ENCODE measurements around the gene LGR5.
"Not testable (repeated sequence)": the region's sequence is repeated elsewhere in the genome, so short reads cannot be mapped to it uniquely, and the experiment has no call there.

The LGR5 gene

DNA sequence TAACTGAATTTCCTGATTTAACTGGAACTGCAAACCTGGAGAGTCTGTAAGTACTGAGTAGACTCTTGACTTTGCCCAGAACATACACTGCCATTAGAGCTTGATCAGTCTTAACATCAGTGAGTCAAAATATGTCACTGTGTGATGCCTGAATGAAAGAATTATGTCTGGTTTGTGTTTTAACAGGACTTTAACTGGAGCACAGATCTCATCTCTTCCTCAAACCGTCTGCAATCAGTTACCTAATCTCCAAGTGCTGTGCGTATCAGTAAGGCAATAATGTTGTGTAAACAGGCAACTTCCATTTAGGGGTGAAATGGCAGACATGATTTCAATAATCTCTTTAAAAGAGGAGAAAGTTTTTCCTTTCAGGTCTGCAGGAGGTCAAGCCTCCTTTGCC is 127.1 kb downstream of the LGR5 start:
- Histone ChIP-seq H3K36me3 (ENCODE audit: control insufficient read depth, insufficient read depth, low read length) (no peaks in the 10 kb centered on the region), H3K27ac (ENCODE audit: low read depth, low read length) (no peak overlapping the region), H3K27me3 (ENCODE audit: control insufficient read depth, insufficient read depth, low read length) (no peaks in the 10 kb centered on the region), H3K9ac (ENCODE audit: low read length) (no peak overlapping the region), H3K4me3 (ENCODE audit: low read length) (no peak overlapping the region), H3K4me1 (ENCODE audit: control insufficient read depth, insufficient read depth, low read length) (no peaks in the 10 kb centered on the region)

DNA sequence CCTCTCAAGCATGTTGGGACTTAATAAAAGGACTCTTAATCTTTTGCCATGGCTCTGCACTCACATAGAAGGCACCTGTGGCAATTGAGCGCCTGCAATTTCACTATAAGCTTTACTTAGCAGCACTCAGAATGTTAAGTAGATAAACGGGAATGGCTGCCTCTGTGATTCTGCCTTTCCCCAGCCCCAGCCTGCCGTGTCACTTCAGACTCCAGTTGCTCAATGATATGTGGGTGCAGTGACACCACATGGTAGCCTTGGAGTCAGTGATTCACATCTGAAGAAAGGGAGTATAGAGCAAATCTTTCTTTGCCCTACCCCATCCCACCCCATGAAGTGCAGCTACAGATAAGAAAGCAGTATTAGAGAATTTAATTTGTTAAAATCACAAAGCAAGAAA is 127.9 kb downstream of the LGR5 start:
- H3K27ac ChIP-seq (ENCODE audit: low read depth, low read length): no peak overlapping the region
- H3K27me3 ChIP-seq (ENCODE audit: control insufficient read depth, insufficient read depth, low read length): no peaks in the 10 kb centered on the region
- H3K4me3 ChIP-seq (ENCODE audit: low read length): no peak overlapping the region

GRCh38 chr12:71569885-71570284 is 130.3 kb downstream of the LGR5 start:
- not testable (repeated sequence) for H3K9ac ChIP-seq (ENCODE audit: low read length); H3K36me3 ChIP-seq (ENCODE audit: control insufficient read depth, insufficient read depth, low read length); H3K27me3 ChIP-seq (ENCODE audit: control insufficient read depth, insufficient read depth, low read length); H3K4me3 ChIP-seq (ENCODE audit: low read length); H3K4me1 ChIP-seq (ENCODE audit: control insufficient read depth, insufficient read depth, low read length); H3K27ac ChIP-seq (ENCODE audit: low read depth, low read length)

More for the DNA sequence above, 127.9 kb downstream of the LGR5 start:
- H3K9ac ChIP-seq (ENCODE audit: low read length): no peak overlapping the region
- H3K36me3 ChIP-seq (ENCODE audit: control insufficient read depth, insufficient read depth, low read length): no peaks in the 10 kb centered on the region
- H3K4me1 ChIP-seq (ENCODE audit: control insufficient read depth, insufficient read depth, low read length): no peaks in the 10 kb centered on the region

- Histone ChIP-seq H3K27me3 (ENCODE audit: control insufficient read depth, insufficient read depth, low read length) (no peaks in the 10 kb centered on the region), H3K4me3 (ENCODE audit: low read length) (no peak overlapping the region), H3K9ac (ENCODE audit: low read length) (no peak overlapping the region), H3K4me1 (ENCODE audit: control insufficient read depth, insufficient read depth, low read length) (no peaks in the 10 kb centered on the region), H3K27ac (ENCODE audit: low read depth, low read length) (no peak overlapping the region), H3K36me3 (ENCODE audit: control insufficient read depth, insufficient read depth, low read length) (no peaks in the 10 kb centered on the region)
These were observed 136.9 kb downstream of the LGR5 start for GRCh38 chr12:71576496-71576895.

- Histone ChIP-seq H3K4me3 (ENCODE audit: low read length) (no peak overlapping the region), H3K36me3 (ENCODE audit: control insufficient read depth, insufficient read depth, low read length) (no peaks in the 10 kb centered on the region), H3K4me1 (ENCODE audit: control insufficient read depth, insufficient read depth, low read length) (no peaks in the 10 kb centered on the region), H3K27me3 (ENCODE audit: control insufficient read depth, insufficient read depth, low read length) (no peaks in the 10 kb centered on the region), H3K27ac (ENCODE audit: low read depth, low read length) (no peak overlapping the region), H3K9ac (ENCODE audit: low read length) (no peak overlapping the region)
These were observed 139.2 kb downstream of the LGR5 start for GRCh38 chr12:71578694-71579258.

GRCh38 chr12:71581206-71581605 is 141.6 kb downstream of the LGR5 start:
- Histone ChIP-seq H3K36me3 (ENCODE audit: control insufficient read depth, insufficient read depth, low read length) (no peaks in the 10 kb centered on the region), H3K4me3 (ENCODE audit: low read length) (no peak overlapping the region), H3K4me1 (ENCODE audit: control insufficient read depth, insufficient read depth, low read length) (no peaks in the 10 kb centered on the region), H3K27me3 (ENCODE audit: control insufficient read depth, insufficient read depth, low read length) (no peaks in the 10 kb centered on the region), H3K9ac (ENCODE audit: low read length) (no peak overlapping the region), H3K27ac (ENCODE audit: low read depth, low read length) (no peak overlapping the region)

DNA sequence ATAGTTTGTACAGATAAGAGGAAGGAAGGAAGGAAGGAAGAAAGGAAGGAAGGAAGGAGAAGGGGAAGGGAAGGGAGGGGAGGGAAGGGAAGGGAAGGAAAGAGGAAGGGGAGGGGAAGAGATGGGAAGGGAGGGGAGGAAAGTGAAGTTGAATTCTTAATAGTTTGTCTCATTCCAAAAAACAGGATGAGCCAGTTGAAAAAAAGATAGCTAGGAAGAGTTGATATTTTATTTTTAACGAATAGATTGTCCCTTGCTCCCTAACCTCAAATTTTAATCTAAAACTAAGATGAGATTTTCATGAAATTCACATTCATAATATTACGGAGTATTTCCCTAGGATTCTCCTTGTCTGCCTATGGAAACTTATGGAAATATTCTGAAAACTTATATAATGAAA is 143.3 kb downstream of the LGR5 start:
- H3K9ac ChIP-seq (ENCODE audit: low read length): no peak overlapping the region

GRCh38 chr12:71584356-71584755 is 144.8 kb downstream of the LGR5 start:
- no peaks in the 10 kb centered on the region for H3K36me3 ChIP-seq (ENCODE audit: control insufficient read depth, insufficient read depth, low read length)
- H3K4me3 ChIP-seq (ENCODE audit: low read length): no peak overlapping the region
- H3K27ac ChIP-seq (ENCODE audit: low read depth, low read length): no peak overlapping the region
- no peaks in the 10 kb centered on the region for H3K27me3 ChIP-seq (ENCODE audit: control insufficient read depth, insufficient read depth, low read length)
- H3K4me1 ChIP-seq (ENCODE audit: control insufficient read depth, insufficient read depth, low read length): no peaks in the 10 kb centered on the region
- no peak overlapping the region for H3K9ac ChIP-seq (ENCODE audit: low read length)

More for the DNA sequence above, 143.3 kb downstream of the LGR5 start:
- no peaks in the 10 kb centered on the region for H3K36me3 ChIP-seq (ENCODE audit: control insufficient read depth, insufficient read depth, low read length)
- H3K4me1 ChIP-seq (ENCODE audit: control insufficient read depth, insufficient read depth, low read length): no peaks in the 10 kb centered on the region
- H3K4me3 ChIP-seq (ENCODE audit: low read length): no peak overlapping the region
- no peak overlapping the region for H3K27ac ChIP-seq (ENCODE audit: low read depth, low read length)
- no peaks in the 10 kb centered on the region for H3K27me3 ChIP-seq (ENCODE audit: control insufficient read depth, insufficient read depth, low read length)

- H3K4me3 ChIP-seq (ENCODE audit: low read length): no peak overlapping the region
- H3K9ac ChIP-seq (ENCODE audit: low read length): no peak overlapping the region
- H3K27ac ChIP-seq (ENCODE audit: low read depth, low read length): no peak overlapping the region
- no peaks in the 10 kb centered on the region for H3K4me1 ChIP-seq (ENCODE audit: control insufficient read depth, insufficient read depth, low read length)
- no peaks in the 10 kb centered on the region for H3K27me3 ChIP-seq (ENCODE audit: control insufficient read depth, insufficient read depth, low read length)
- no peaks in the 10 kb centered on the region for H3K36me3 ChIP-seq (ENCODE audit: control insufficient read depth, insufficient read depth, low read length)
These were observed 145.6 kb downstream of the LGR5 start for GRCh38 chr12:71585218-71585617.

DNA sequence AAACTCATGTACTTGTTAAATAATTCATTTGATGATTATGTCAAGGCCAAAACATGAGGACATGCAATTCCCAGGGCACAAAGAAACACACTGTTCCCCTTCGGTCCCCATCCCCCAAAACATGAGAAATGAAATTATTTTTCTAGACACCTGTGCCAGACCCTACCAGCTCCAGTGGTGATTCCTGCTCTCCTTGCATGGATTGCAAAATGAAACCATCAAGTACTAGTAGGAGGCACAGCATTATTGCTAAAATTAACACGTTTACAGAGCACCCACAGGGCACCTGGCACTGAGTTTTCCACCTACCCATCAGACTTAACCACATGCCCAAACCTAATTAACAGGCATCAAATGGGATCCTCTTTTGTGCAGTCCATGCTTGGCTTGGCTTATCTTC is 147.4 kb downstream of the LGR5 start:
- Histone ChIP-seq H3K9ac (ENCODE audit: low read length) (no peak overlapping the region), H3K4me1 (ENCODE audit: control insufficient read depth, insufficient read depth, low read length) (no peaks in the 10 kb centered on the region), H3K4me3 (ENCODE audit: low read length) (no peak overlapping the region), H3K27me3 (ENCODE audit: control insufficient read depth, insufficient read depth, low read length) (no peaks in the 10 kb centered on the region), H3K36me3 (ENCODE audit: control insufficient read depth, insufficient read depth, low read length) (no peaks in the 10 kb centered on the region), H3K27ac (ENCODE audit: low read depth, low read length) (no peak overlapping the region)

- Histone ChIP-seq H3K27ac (ENCODE audit: low read depth, low read length) (no peak overlapping the region), H3K4me1 (ENCODE audit: control insufficient read depth, insufficient read depth, low read length) (no peaks in the 10 kb centered on the region), H3K36me3 (ENCODE audit: control insufficient read depth, insufficient read depth, low read length) (no peaks in the 10 kb centered on the region), H3K27me3 (ENCODE audit: control insufficient read depth, insufficient read depth, low read length) (no peaks in the 10 kb centered on the region), H3K4me3 (ENCODE audit: low read length) (no peak overlapping the region), H3K9ac (ENCODE audit: low read length) (no peak overlapping the region)
These were observed 149.9 kb downstream of the LGR5 start for GRCh38 chr12:71589478-71589881.

GRCh38 chr12:71591601-71592000 is 152.0 kb downstream of the LGR5 start:
- Histone ChIP-seq H3K4me3 (ENCODE audit: low read length) (no peak overlapping the region), H3K27ac (ENCODE audit: low read depth, low read length) (no peak overlapping the region), H3K36me3 (ENCODE audit: control insufficient read depth, insufficient read depth, low read length) (no peaks in the 10 kb centered on the region), H3K27me3 (ENCODE audit: control insufficient read depth, insufficient read depth, low read length) (no peaks in the 10 kb centered on the region), H3K9ac (ENCODE audit: low read length) (no peak overlapping the region), H3K4me1 (ENCODE audit: control insufficient read depth, insufficient read depth, low read length) (no peaks in the 10 kb centered on the region)

DNA sequence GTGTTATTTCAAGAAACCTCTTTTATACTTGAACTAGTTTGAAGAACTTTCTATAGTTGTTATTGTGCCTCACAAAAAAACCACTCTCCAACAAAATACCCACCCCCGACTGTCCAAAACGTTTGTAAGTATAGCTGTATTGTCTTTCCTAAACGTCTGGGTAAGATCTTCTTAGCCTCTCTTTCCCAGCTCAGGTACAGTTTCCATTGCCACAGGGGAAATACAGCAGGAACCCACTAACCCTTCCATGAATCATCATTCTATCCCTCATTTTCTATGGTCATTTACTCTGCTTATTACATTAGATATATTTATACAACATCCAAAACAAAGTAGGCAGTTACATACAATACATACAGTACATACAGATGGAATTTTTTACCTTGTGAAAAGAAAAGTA is 153.2 kb downstream of the LGR5 start:
- Histone ChIP-seq H3K9ac (ENCODE audit: low read length) (no peak overlapping the region), H3K4me1 (ENCODE audit: control insufficient read depth, insufficient read depth, low read length) (no peaks in the 10 kb centered on the region), H3K27ac (ENCODE audit: low read depth, low read length) (no peak overlapping the region), H3K4me3 (ENCODE audit: low read length) (no peak overlapping the region), H3K27me3 (ENCODE audit: control insufficient read depth, insufficient read depth, low read length) (no peaks in the 10 kb centered on the region), H3K36me3 (ENCODE audit: control insufficient read depth, insufficient read depth, low read length) (no peaks in the 10 kb centered on the region)
